ENCODE data around the gene HNRNPLL.
A peak's percentile ranks its signal among the peaks of the same experiment; 100 is the strongest.

Gene HNRNPLL

DNA sequence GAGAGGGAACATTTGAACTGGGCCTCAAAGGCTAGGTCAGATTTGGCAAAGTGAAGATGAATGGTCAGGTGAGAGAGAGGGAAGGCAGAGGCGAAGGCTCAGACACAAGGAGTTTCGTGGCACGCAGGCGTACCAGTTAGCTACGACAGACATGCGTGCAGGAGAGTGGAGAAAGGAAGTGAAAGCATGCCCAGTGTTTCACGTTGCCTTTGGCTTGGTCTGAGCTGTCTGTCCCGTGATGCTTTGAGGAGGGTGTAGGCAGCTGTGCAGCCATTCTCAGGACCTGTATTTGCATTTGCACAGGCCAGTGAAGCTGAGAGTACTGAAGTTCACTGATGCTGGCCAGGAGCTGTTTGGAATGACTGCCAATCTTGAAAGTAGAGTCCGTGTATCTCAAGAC is 69.5 kb downstream of the HNRNPLL start:
- H3K9me3 ChIP-seq: no peaks in the 10 kb centered on the region
- TF ChIP-seq, protein P1, sequence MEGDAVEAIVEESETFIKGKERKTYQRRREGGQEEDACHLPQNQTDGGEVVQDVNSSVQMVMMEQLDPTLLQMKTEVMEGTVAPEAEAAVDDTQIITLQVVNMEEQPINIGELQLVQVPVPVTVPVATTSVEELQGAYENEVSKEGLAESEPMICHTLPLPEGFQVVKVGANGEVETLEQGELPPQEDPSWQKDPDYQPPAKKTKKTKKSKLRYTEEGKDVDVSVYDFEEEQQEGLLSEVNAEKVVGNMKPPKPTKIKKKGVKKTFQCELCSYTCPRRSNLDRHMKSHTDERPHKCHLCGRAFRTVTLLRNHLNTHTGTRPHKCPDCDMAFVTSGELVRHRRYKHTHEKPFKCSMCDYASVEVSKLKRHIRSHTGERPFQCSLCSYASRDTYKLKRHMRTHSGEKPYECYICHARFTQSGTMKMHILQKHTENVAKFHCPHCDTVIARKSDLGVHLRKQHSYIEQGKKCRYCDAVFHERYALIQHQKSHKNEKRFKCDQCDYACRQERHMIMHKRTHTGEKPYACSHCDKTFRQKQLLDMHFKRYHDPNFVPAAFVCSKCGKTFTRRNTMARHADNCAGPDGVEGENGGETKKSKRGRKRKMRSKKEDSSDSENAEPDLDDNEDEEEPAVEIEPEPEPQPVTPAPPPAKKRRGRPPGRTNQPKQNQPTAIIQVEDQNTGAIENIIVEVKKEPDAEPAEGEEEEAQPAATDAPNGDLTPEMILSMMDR (IDR thresholded peaks at IDR 0.05; ENCODE audit: low read depth, low read length): no peak

DNA sequence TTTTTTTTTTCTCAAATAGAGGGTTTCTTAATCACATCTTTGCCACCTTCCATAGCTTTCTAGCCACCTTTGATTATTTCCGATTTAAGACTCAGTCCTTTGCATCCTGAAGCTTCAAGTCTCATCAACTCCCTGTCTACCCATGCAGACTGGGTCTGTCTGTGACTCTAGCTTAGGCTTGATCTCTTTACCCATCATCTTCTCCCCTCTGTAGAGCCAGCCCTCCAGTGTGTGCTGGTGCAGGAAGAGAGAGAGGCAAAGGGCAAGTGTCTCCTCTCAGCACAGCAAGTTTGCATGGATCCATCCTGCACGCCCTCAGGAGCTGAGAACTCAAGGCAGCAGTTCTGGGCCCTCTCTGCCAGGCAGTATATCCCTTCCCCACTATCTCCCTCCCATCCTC is 70.4 kb downstream of the HNRNPLL start:
- TF ChIP-seq, protein P1 (IDR thresholded peaks at IDR 0.05; ENCODE audit: low read depth, low read length): no peak
- DNase-seq: no peak
- Histone ChIP-seq H3K36me3 (no peaks in the 10 kb centered on the region), H3K27me3 (no peaks in the 10 kb centered on the region), H3K4me3 (ENCODE audit: low read depth, low read length) (no peak overlapping the region), H3K9me3 (no peaks in the 10 kb centered on the region), H3K4me1 (peaks cover 2% of the 10 kb centered on the region)

More for the DNA sequence above, 69.5 kb downstream of the HNRNPLL start:
- Histone ChIP-seq H3K4me1 (no peaks in the 10 kb centered on the region), H3K36me3 (no peaks in the 10 kb centered on the region), H3K4me3 (ENCODE audit: low read depth, low read length) (no peak overlapping the region), H3K27me3 (no peaks in the 10 kb centered on the region)
- no peak for DNase-seq

DNA sequence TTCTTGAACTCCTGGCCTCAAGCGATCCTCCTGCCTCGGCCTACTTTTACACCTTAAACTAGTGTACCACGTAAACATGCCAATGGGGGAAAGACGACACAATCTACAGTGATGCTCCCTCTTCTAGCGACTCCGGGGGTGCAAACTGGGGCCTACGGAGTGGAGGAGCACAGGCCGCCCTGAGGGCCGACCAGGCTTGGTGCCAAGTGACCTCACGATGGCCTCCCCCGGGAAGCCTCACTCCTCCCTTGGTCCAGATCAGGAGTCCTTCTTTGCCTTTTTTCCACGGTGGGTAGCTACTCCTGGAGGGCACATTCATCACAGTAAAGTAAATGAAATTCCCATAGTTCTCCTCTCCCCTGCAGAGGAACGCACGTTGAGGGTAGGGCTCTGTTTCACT is 73.5 kb downstream of the HNRNPLL start:
- Histone ChIP-seq H3K4me3 (ENCODE audit: low read depth, low read length) (no peak overlapping the region), H3K4me1 (peaks cover 6% of the 10 kb centered on the region), H3K36me3 (no peaks in the 10 kb centered on the region), H3K9me3 (no peaks in the 10 kb centered on the region), H3K27me3 (no peaks in the 10 kb centered on the region)
- TF ChIP-seq, protein P1 (IDR thresholded peaks at IDR 0.05; ENCODE audit: low read depth, low read length): no peak
- DNase-seq: no peak

DNA sequence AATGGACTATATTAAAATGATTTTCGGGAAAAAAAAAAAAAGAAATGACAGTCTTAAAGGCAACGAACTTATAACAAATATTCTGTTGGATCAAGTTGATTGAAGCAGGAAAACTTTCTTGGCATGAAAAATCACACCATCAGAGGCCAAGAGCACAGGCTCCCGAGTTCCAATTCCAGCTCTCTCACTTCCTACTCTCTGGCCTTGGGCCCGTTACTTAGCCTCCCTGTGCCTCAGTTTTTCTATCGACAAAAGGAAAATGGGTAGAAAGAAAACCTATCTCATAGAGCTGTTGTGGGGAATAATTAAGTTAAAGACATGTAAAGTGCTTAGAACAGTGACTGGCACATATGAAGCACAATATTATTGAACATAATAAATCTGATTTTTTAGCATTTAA is 74.2 kb downstream of the HNRNPLL start:
- TF ChIP-seq, protein P1 (IDR thresholded peaks at IDR 0.05; ENCODE audit: low read depth, low read length): no peak
- no peaks in the 10 kb centered on the region for H3K27me3 ChIP-seq
- H3K4me1 ChIP-seq: peaks cover 6% of the 10 kb centered on the region
- H3K36me3 ChIP-seq: no peaks in the 10 kb centered on the region
- H3K4me3 ChIP-seq (ENCODE audit: low read depth, low read length): peak overlapping the region; percentile 48
- H3K9me3 ChIP-seq: no peaks in the 10 kb centered on the region
- DNase-seq: no peak

DNA sequence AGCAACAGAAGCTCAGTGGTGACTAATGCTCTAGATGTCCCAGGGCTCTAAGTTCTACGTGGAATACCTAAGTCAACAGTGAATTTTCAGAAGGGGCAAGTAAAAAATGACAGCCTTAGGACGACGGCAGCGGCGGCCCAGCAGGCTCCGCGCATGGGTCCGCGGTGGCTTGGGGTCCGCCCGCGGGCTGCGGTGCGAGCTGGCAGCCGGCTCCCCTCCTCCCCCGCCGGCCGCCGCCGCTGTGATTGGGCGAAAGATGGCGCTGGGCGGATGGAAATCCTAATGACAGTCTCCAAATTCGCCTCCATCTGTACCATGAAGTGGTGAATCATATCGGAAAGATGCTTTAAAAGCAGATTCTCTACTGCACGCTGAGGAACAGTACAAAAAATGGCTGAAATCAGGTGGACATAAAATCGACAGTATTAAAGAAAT is 74.7 kb downstream of the HNRNPLL start:
- Histone ChIP-seq H3K9me3 (no peaks in the 10 kb centered on the region), H3K27me3 (no peaks in the 10 kb centered on the region), H3K36me3 (no peaks in the 10 kb centered on the region), H3K4me1 (peaks cover 6% of the 10 kb centered on the region), H3K4me3 (ENCODE audit: low read depth, low read length) (peak overlapping the region; percentile 48)
- DNase-seq: peak; percentile 87
- TF ChIP-seq, protein P1 (IDR thresholded peaks at IDR 0.05; ENCODE audit: low read depth, low read length): no peak

DNA sequence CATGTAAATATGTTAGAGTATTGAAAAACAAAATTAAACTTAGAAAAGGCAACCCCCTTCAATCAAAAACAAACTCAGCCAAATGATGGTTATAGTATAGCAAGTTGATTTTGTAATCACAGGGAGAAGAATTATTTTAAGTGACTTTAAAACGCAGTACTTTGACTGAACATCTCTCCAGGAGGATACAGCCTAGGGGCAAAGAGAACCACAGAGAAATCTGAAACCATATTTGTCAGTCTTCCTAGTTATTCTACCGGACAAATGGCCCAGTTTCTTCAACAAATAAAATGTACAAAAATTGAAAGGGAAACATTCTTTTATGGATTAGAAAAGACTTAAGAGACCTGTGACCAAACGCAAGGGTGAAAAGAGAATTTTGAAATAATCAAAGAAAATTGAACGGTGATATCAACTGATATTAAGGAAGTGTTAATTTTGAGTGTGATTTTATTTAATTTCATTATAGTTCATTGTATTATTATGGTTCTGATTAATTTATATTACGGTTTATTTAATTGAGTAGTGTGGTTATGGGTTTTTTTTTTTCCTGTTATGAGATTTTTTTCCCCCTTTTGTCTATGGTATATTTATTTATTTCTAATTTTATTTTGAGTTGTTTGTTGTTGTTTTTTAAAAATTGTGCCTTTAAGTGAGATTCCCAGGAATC is 75.3 kb downstream of the HNRNPLL start:
- Histone ChIP-seq H3K4me1 (peaks cover 6% of the 10 kb centered on the region), H3K27me3 (no peaks in the 10 kb centered on the region), H3K4me3 (ENCODE audit: low read depth, low read length) (peak overlapping the region; percentile 48), H3K9me3 (no peaks in the 10 kb centered on the region), H3K36me3 (no peaks in the 10 kb centered on the region)
- TF ChIP-seq, protein P1 (IDR thresholded peaks at IDR 0.05; ENCODE audit: low read depth, low read length): no peak
- no peak for DNase-seq

All from BE2C (cell line).